ENCODE measurements around the gene GFRA4. TPM values are rescaled to one million over a fixed set of nuclear protein-coding genes. Genes with fewer than 3 reads are reported as not detected.

GFRA4 gene
- total RNA-seq, 2 donors from 2014 or later = not detected

GRCh38 chr20:3614466-3614865 is 48.7 kb downstream of the GFRA4 start:
- Histone ChIP-seq H3K4me1 (no peaks in the 10 kb centered on the region), H3K27ac (no peak overlapping the region), H3K9ac (ENCODE audit: low read depth in 2 of 2, low read length in 2 of 2) (no peak overlapping the region), H3K36me3 (no peaks in the 10 kb centered on the region), H3K27me3 (no peaks in the 10 kb centered on the region), H3K9me3 (no peaks in the 10 kb centered on the region), H3K4me3 (no peak overlapping the region)
- DNase-seq = no peak
- TF ChIP-seq CTCF (IDR thresholded peaks at IDR 0.05) = no peak
- intact Hi-C loops (cut with DNase I) = no loop called here

GRCh38 chr20:3613821-3614440 is 49.3 kb downstream of the GFRA4 start:
- H3K4me3 ChIP-seq = no peak overlapping the region
- intact Hi-C loops (cut with DNase I) = no loop called here

GRCh38 chr20:3612795-3613572 is 50.2 kb downstream of the GFRA4 start:
- Histone ChIP-seq H3K36me3 (no peaks in the 10 kb centered on the region), H3K27ac (no peak overlapping the region), H3K9me3 (no peaks in the 10 kb centered on the region), H3K4me1 (no peaks in the 10 kb centered on the region), H3K27me3 (no peaks in the 10 kb centered on the region), H3K9ac (ENCODE audit: low read depth in 2 of 2, low read length in 2 of 2) (no peak overlapping the region), H3K4me3 (no peak overlapping the region)
- intact Hi-C loops (cut with DNase I) = no loop called here
- TF ChIP-seq CTCF (IDR thresholded peaks at IDR 0.05) = no peak
- DNase-seq = no peak

More at GRCh38 chr20:3613821-3614440, 49.3 kb downstream of the GFRA4 start:
- no peaks in the 10 kb centered on the region for H3K36me3 ChIP-seq
- H3K4me1 ChIP-seq = no peaks in the 10 kb centered on the region
- DNase-seq = no peak
- no peak overlapping the region for H3K9ac ChIP-seq (ENCODE audit: low read depth in 2 of 2, low read length in 2 of 2)
- H3K27me3 ChIP-seq = no peaks in the 10 kb centered on the region
- TF ChIP-seq CTCF (IDR thresholded peaks at IDR 0.05) = no peak
- no peak overlapping the region for H3K27ac ChIP-seq
- no peaks in the 10 kb centered on the region for H3K9me3 ChIP-seq

- no peaks in the 10 kb centered on the region for H3K4me1 ChIP-seq
These were observed 51.3 kb downstream of the GFRA4 start for GRCh38 chr20:3611901-3612300.

More at GRCh38 chr20:3611901-3612300, 51.3 kb downstream of the GFRA4 start:
- no peak for TF ChIP-seq CTCF (IDR thresholded peaks at IDR 0.05)
- no peak for DNase-seq
- intact Hi-C loops (cut with DNase I) = no loop called here
- Histone ChIP-seq H3K4me3 (no peak overlapping the region), H3K9me3 (no peaks in the 10 kb centered on the region), H3K27ac (no peak overlapping the region), H3K36me3 (no peaks in the 10 kb centered on the region), H3K9ac (ENCODE audit: low read depth in 2 of 2, low read length in 2 of 2) (no peak overlapping the region), H3K27me3 (no peaks in the 10 kb centered on the region)

Other genes with a start within 250 kb of the GFRA4 start
- 10 to 100 TPM; 17.0 to 23.1 TPM for gene ATRN, start 192.4 kb downstream of the GFRA4 start, total RNA-seq
- 1 to 10 TPM; 6.7 to 8.1 TPM for gene ADAM33, start 18.6 kb upstream of the GFRA4 start, total RNA-seq
- gene SIGLEC1, start 49.2 kb upstream of the GFRA4 start, total RNA-seq = 1 to 10 TPM; 2.5 to 4.6 TPM
- 1 to 10 TPM; 1.5 to 1.7 TPM for gene HSPA12B, start 69.3 kb upstream of the GFRA4 start, total RNA-seq
- 10 to 100 TPM; 20.6 to 37.7 TPM for gene ADISSP, start 104.4 kb upstream of the GFRA4 start, total RNA-seq
- gene SPEF1, start 118.0 kb upstream of the GFRA4 start, total RNA-seq = not detected
- gene CENPB, start 123.3 kb upstream of the GFRA4 start, total RNA-seq = 10 to 100 TPM; 65.6 to 93.3 TPM
- 10 to 100 TPM; 41.9 to 65.5 TPM for gene CDC25B, start 132.9 kb upstream of the GFRA4 start, total RNA-seq
- 10 to 100 TPM; 11.7 to 20.2 TPM for gene AP5S1, start 157.1 kb upstream of the GFRA4 start, total RNA-seq
- gene MAVS, start 183.4 kb upstream of the GFRA4 start, total RNA-seq = 10 to 100 TPM; 46.2 to 70.7 TPM
- gene PANK2, start 226.0 kb upstream of the GFRA4 start, total RNA-seq = 10 to 100 TPM; 29.7 to 31.3 TPM